Osteoblast (primary cell): ENCODE data around the gene ACSL6. TPM values are rescaled to one million over a fixed set of nuclear protein-coding genes. Genes with fewer than 3 reads are reported as not detected.

ENCODE experiments used
- DNase-seq: peaks from one replicate; pipeline ENCODE4 v3.0.0; 2011; ENCODE audit warnings: low spot score, mixed read lengths; ENCODE audit not compliant: insufficient read length; ENCODE audit errors: missing footprints
- H2AFZ ChIP-seq: 2 replicates; pipeline ENCODE4 v1.6.0; 2011; ENCODE audit warnings: mild to moderate bottlenecking, low read length
- H3K27ac ChIP-seq: 2 replicates; pipeline ENCODE4 v1.5.1; 2011; ENCODE audit warnings: mild to moderate bottlenecking, low read depth, low read length, moderate library complexity
- H3K27me3 ChIP-seq: 2 replicates; pipeline ENCODE4 v1.6.0; 2012; ENCODE audit warnings: mild to moderate bottlenecking, control low read depth, inconsistent platforms, low read length, moderate library complexity; ENCODE audit not compliant: insufficient read depth
- H3K36me3 ChIP-seq: 2 replicates; pipeline ENCODE4 v1.5.1; 2011; ENCODE audit warnings: mild to moderate bottlenecking, low read length, control low read depth, moderate library complexity; ENCODE audit not compliant: insufficient read depth
- H3K4me1 ChIP-seq: 2 replicates; pipeline ENCODE4 v1.5.1; 2011; ENCODE audit warnings: mild to moderate bottlenecking, low read length, control low read depth, moderate library complexity; ENCODE audit not compliant: insufficient read depth
- H3K4me2 ChIP-seq: 2 replicates; pipeline ENCODE4 v1.6.0; 2011; ENCODE audit warnings: mild to moderate bottlenecking, low read length; ENCODE audit not compliant: insufficient read depth
- H3K4me3 ChIP-seq: fragments of 200-600 bp; sonication (generic); 3 replicates; pipeline ENCODE4 v1.5.1; 2012; ENCODE audit warnings: mild to moderate bottlenecking, low read length, inconsistent platforms; ENCODE audit not compliant: insufficient read depth
- H3K79me2 ChIP-seq: 2 replicates; pipeline ENCODE4 v1.6.0; 2012; ENCODE audit warnings: mild to moderate bottlenecking, low read length, control low read depth, inconsistent platforms; ENCODE audit not compliant: insufficient read depth
- H3K9me3 ChIP-seq: 2 replicates; pipeline ENCODE4 v1.5.1; 2011; ENCODE audit warnings: low read depth, low read length, control low read depth
- H4K20me1 ChIP-seq: 2 replicates; pipeline ENCODE4 v1.6.0; 2012; ENCODE audit warnings: mild to moderate bottlenecking, low read length, control low read depth; ENCODE audit not compliant: insufficient read depth
- CTCF ChIP-seq: IDR thresholded peaks from 2 replicates; pipeline ENCODE4 v1.5.1; 2011; ENCODE audit warnings: mild to moderate bottlenecking, low read depth, low read length, moderate library complexity; ENCODE audit errors: extremely low read depth
- total RNA-seq: library from RNA; depleted of rRNA; stranded (reverse); fragments of >200 nt; gene quantifications from 2 replicates; pipeline ENCODE4 v1.2.3, GENCODE V29; 2012

ACSL6 gene
- total RNA-seq, 1 donor, result not detected

- H4K20me1 ChIP-seq, result no peaks in the 10 kb centered on the region
- no peaks in the 10 kb centered on the region for H3K9me3 ChIP-seq
- H3K27me3 ChIP-seq, result peaks cover 15% of the 10 kb centered on the region
- H3K79me2 ChIP-seq, result no peaks in the 10 kb centered on the region
- no peak for TF ChIP-seq CTCF
- H2AFZ ChIP-seq, result no peak overlapping the region
- H3K4me3 ChIP-seq, result no peak overlapping the region
- no peak overlapping the region for H3K27ac ChIP-seq
- no peak overlapping the region for H3K4me2 ChIP-seq
- H3K36me3 ChIP-seq, result no peaks in the 10 kb centered on the region
- no peaks in the 10 kb centered on the region for H3K4me1 ChIP-seq
- DNase-seq, result no peak
Measured at GRCh38 chr5:132032196-132032595, 20.7 kb upstream of the ACSL6 start.

- DNase-seq, result no peak
- Histone ChIP-seq H3K27me3 (peaks cover 13% of the 10 kb centered on the region), H2AFZ (no peak overlapping the region), H3K4me2 (no peak overlapping the region), H3K27ac (no peak overlapping the region), H3K36me3 (no peaks in the 10 kb centered on the region), H3K79me2 (no peaks in the 10 kb centered on the region), H3K4me1 (no peaks in the 10 kb centered on the region), H4K20me1 (no peaks in the 10 kb centered on the region), H3K9me3 (no peaks in the 10 kb centered on the region), H3K4me3 (no peak overlapping the region)
- TF ChIP-seq CTCF, result no peak
Measured at GRCh38 chr5:132030610-132031009, 19.2 kb upstream of the ACSL6 start.

- Histone ChIP-seq H3K27me3 (peaks cover 13% of the 10 kb centered on the region), H3K79me2 (no peaks in the 10 kb centered on the region), H2AFZ (no peak overlapping the region), H3K4me1 (no peaks in the 10 kb centered on the region), H3K9me3 (no peaks in the 10 kb centered on the region), H3K4me2 (no peak overlapping the region), H3K36me3 (no peaks in the 10 kb centered on the region), H3K4me3 (no peak overlapping the region), H3K27ac (no peak overlapping the region), H4K20me1 (no peaks in the 10 kb centered on the region)
- no peak for TF ChIP-seq CTCF
- no peak for DNase-seq
Measured at GRCh38 chr5:132029609-132030330, 18.3 kb upstream of the ACSL6 start.

GRCh38 chr5:132027027-132027426 is 15.6 kb upstream of the ACSL6 start:
- Histone ChIP-seq H3K79me2 (no peaks in the 10 kb centered on the region), H3K4me2 (no peak overlapping the region), H3K9me3 (no peaks in the 10 kb centered on the region), H3K4me3 (no peak overlapping the region), H4K20me1 (no peaks in the 10 kb centered on the region), H3K4me1 (no peaks in the 10 kb centered on the region), H3K27me3 (peaks cover 4% of the 10 kb centered on the region), H3K27ac (no peak overlapping the region), H3K36me3 (no peaks in the 10 kb centered on the region), H2AFZ (no peak overlapping the region)
- DNase-seq, result no peak
- TF ChIP-seq CTCF, result no peak
